Astrocyte (in vitro differentiated cells and primary cell): Measurements from ENCODE around the gene PRKCD. TPM values are rescaled to one million over a fixed set of nuclear protein-coding genes. Genes with fewer than 3 reads are reported as not detected.

Source experiments
- DNase-seq: peaks from one replicate; pipeline ENCODE4 v3.0.0-alpha.2; 2010; ENCODE audit warnings: low read depth
- FAIRE-seq: peaks from 2 replicates; lab custom pipeline; 2011; peaks lifted over from hg19 to GRCh38; lab: Jason Lieb, UNC
- H2AFZ ChIP-seq: 2 replicates; pipeline ENCODE4 v1.6.0; 2012; ENCODE audit warnings: low read depth, low read length, inconsistent platforms
- H3K27ac ChIP-seq: 2 replicates; pipeline ENCODE4 v1.5.1; 2011; ENCODE audit warnings: low read depth, low read length, inconsistent platforms
- H3K27me3 ChIP-seq: 2 replicates; pipeline ENCODE4 v1.6.0; 2011; ENCODE audit warnings: low read length, inconsistent platforms; ENCODE audit not compliant: insufficient read depth
- H3K36me3 ChIP-seq: 2 replicates; pipeline ENCODE4 v1.5.1; 2011; ENCODE audit warnings: low read length, inconsistent platforms; ENCODE audit not compliant: insufficient read depth
- H3K4me1 ChIP-seq: 2 replicates; pipeline ENCODE4 v1.5.1; 2011; ENCODE audit warnings: low read length, inconsistent platforms; ENCODE audit not compliant: insufficient read depth
- H3K4me2 ChIP-seq: 2 replicates; pipeline ENCODE4 v1.6.0; 2012; ENCODE audit warnings: low read length, inconsistent platforms
- H3K4me3 ChIP-seq: 2 replicates; pipeline ENCODE4 v1.5.1; 2011; ENCODE audit warnings: low read depth, mild to moderate bottlenecking, low read length, inconsistent platforms; ENCODE audit not compliant: insufficient read depth
- H3K79me2 ChIP-seq: 2 replicates; pipeline ENCODE4 v1.6.0; 2012; ENCODE audit warnings: mild to moderate bottlenecking, low read length, inconsistent platforms; ENCODE audit not compliant: insufficient read depth
- H3K9ac ChIP-seq: 2 replicates; pipeline ENCODE4 v1.6.0; 2012; ENCODE audit warnings: mild to moderate bottlenecking, low read length, inconsistent platforms
- H3K9me3 ChIP-seq: 2 replicates; pipeline ENCODE4 v1.5.1; 2012; ENCODE audit warnings: low read depth, mild to moderate bottlenecking, low read length, inconsistent platforms; ENCODE audit not compliant: insufficient read depth
- H4K20me1 ChIP-seq: 2 replicates; pipeline ENCODE4 v1.6.0; 2012; ENCODE audit warnings: low read length, inconsistent platforms; ENCODE audit not compliant: insufficient read depth
- H3K27ac Mint-ChIP-seq: one replicate; pipeline ENCODE4 v1.8.0; 2021; ENCODE audit warnings: mild to moderate bottlenecking, mixed read lengths; ENCODE audit not compliant: unreplicated experiment
- H3K27me3 Mint-ChIP-seq: one replicate; pipeline ENCODE4 v1.8.0; 2021; ENCODE audit warnings: low read depth, mixed read lengths; ENCODE audit not compliant: unreplicated experiment
- H3K36me3 Mint-ChIP-seq: one replicate; pipeline ENCODE4 v1.8.0; 2021; ENCODE audit warnings: low read depth, mixed read lengths; ENCODE audit not compliant: unreplicated experiment
- H3K4me1 Mint-ChIP-seq: one replicate; pipeline ENCODE4 v1.8.0; 2021; ENCODE audit warnings: low read depth, mixed read lengths; ENCODE audit not compliant: unreplicated experiment
- H3K4me3 Mint-ChIP-seq: one replicate; pipeline ENCODE4 v1.8.0; 2021; ENCODE audit warnings: mild to moderate bottlenecking, moderate library complexity, mixed read lengths; ENCODE audit not compliant: unreplicated experiment
- H3K9me3 Mint-ChIP-seq: one replicate; pipeline ENCODE4 v1.8.0; 2021; ENCODE audit warnings: mild to moderate bottlenecking, mixed read lengths; ENCODE audit not compliant: unreplicated experiment
- CTCF ChIP-seq: IDR thresholded peaks from 2 replicates; pipeline ENCODE4 v1.5.1; 2011; ENCODE audit warnings: low read depth, mild to moderate bottlenecking, inconsistent platforms, low read length, moderate library complexity; ENCODE audit not compliant: insufficient read depth
- EZH2 ChIP-seq: IDR thresholded peaks from 2 replicates; pipeline ENCODE4 v1.6.1; 2012; ENCODE audit warnings: mild to moderate bottlenecking, low read length, inconsistent platforms; ENCODE audit not compliant: insufficient read depth
- total RNA-seq: library from RNA; stranded (reverse); gene quantifications from 2 replicates; pipeline ENCODE4 v1.2.1, GENCODE V29; 2021

Gene PRKCD
- total RNA-seq, 1 donor from 2014 or later = 25.4 TPM

GRCh38 chr3:53161450-53161819, 426 bp downstream of the PRKCD start:
- H3K4me3 ChIP-seq = peak overlapping the region; percentile 80
- Mint-ChIP-seq H3K36me3 (no peaks in the 10 kb centered on the region), H3K27me3 (peaks cover 32% of the 10 kb centered on the region), H3K4me3 (peak overlapping the region; percentile 94), H3K4me1 (peaks cover 17% of the 10 kb centered on the region), H3K9me3 (peaks cover 2% of the 10 kb centered on the region), H3K27ac (peak overlapping the region; percentile 58)
- H3K4me2 ChIP-seq = peak overlapping the region; percentile 94
- peak overlapping the region; percentile 85 for H3K9ac ChIP-seq
- peaks cover 17% of the 10 kb centered on the region for H3K4me1 ChIP-seq
- no peaks in the 10 kb centered on the region for H3K36me3 ChIP-seq
- DNase-seq (no peak), FAIRE-seq (no peak)
- peaks cover 13% of the 10 kb centered on the region for H4K20me1 ChIP-seq
- TF ChIP-seq CTCF (no peak), EZH2 (no peak)
- peaks cover 20% of the 10 kb centered on the region for H3K79me2 ChIP-seq
- no peaks in the 10 kb centered on the region for H3K9me3 ChIP-seq
- peak overlapping the region; percentile 19 for H3K27ac ChIP-seq
- H3K27me3 ChIP-seq = peaks cover 9% of the 10 kb centered on the region
- H2AFZ ChIP-seq = peak overlapping the region; percentile 91

GRCh38 chr3:53161820-53162671, 1.0 kb downstream of the PRKCD start:
- H3K27ac ChIP-seq = no peak overlapping the region
- TF ChIP-seq EZH2 = no peak
- TF ChIP-seq CTCF = no peak
- Mint-ChIP-seq H3K9me3 (peaks cover 2% of the 10 kb centered on the region), H3K4me3 (peak overlapping the region; percentile 94), H3K27me3 (peaks cover 26% of the 10 kb centered on the region), H3K27ac (peak overlapping the region; percentile 83), H3K4me1 (peaks cover 17% of the 10 kb centered on the region), H3K36me3 (no peaks in the 10 kb centered on the region)
- DNase-seq (no peak), FAIRE-seq (no peak)
- H3K4me1 ChIP-seq = peaks cover 23% of the 10 kb centered on the region
- peaks cover 26% of the 10 kb centered on the region for H3K79me2 ChIP-seq
- no peaks in the 10 kb centered on the region for H3K36me3 ChIP-seq
- no peaks in the 10 kb centered on the region for H3K9me3 ChIP-seq
- peak overlapping the region; percentile 91 for H2AFZ ChIP-seq
- H4K20me1 ChIP-seq = peaks cover 13% of the 10 kb centered on the region
- H3K4me3 ChIP-seq = peak overlapping the region; percentile 80
- H3K4me2 ChIP-seq = peak overlapping the region; percentile 94
- peak overlapping the region; percentile 85 for H3K9ac ChIP-seq
- H3K27me3 ChIP-seq = peaks cover 6% of the 10 kb centered on the region
